ENCODE results near the gene VIP.

GRCh38 chr6:152736687-152737273 is 13.8 kb upstream of the VIP start:
- TF ChIP-seq EGR1 (IDR thresholded peaks at IDR 0.05; ENCODE audit: low read depth) (no peak), POLR2A (IDR thresholded peaks at IDR 0.05; ENCODE audit: borderline replicate concordance, extremely low read depth, insufficient read depth, insufficient read length) (no peak), MAX (IDR thresholded peaks at IDR 0.05) (no peak), CTCF (IDR thresholded peaks at IDR 0.05 in 2 of 3, conservative IDR thresholded peaks at IDR 0.05 in 1 of 3; ENCODE audit: borderline replicate concordance in 1 of 3, insufficient read depth in 1 of 3, low read depth in 2 of 3, low read length in 2 of 3) (no peak), EZH2 (IDR thresholded peaks at IDR 0.05) (no peak), FOSL1 (IDR thresholded peaks at IDR 0.05; ENCODE audit: low read depth) (no peak)
